Measurements from ENCODE around the gene ZNF17. TPM values are rescaled to one million over a fixed set of nuclear protein-coding genes. Genes with fewer than 3 reads are reported as not detected.

The ZNF17 gene
- total RNA-seq, 4 donors from 2014 or later = 8.9 to 30.3 (median 14.0) TPM

- H3K4me3 ChIP-seq (ENCODE audit: low read depth, poor library complexity, severe bottlenecking) = no peak overlapping the region
- TF ChIP-seq, protein P1, sequence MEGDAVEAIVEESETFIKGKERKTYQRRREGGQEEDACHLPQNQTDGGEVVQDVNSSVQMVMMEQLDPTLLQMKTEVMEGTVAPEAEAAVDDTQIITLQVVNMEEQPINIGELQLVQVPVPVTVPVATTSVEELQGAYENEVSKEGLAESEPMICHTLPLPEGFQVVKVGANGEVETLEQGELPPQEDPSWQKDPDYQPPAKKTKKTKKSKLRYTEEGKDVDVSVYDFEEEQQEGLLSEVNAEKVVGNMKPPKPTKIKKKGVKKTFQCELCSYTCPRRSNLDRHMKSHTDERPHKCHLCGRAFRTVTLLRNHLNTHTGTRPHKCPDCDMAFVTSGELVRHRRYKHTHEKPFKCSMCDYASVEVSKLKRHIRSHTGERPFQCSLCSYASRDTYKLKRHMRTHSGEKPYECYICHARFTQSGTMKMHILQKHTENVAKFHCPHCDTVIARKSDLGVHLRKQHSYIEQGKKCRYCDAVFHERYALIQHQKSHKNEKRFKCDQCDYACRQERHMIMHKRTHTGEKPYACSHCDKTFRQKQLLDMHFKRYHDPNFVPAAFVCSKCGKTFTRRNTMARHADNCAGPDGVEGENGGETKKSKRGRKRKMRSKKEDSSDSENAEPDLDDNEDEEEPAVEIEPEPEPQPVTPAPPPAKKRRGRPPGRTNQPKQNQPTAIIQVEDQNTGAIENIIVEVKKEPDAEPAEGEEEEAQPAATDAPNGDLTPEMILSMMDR (IDR thresholded peaks at IDR 0.05) = no peak
- TF ChIP-seq POLR2A (IDR thresholded peaks at IDR 0.05) = no peak
- DNase-seq (ENCODE audit: low spot score in 2 of 2) = no peak
- intact Hi-C loops (cut with DNase I; ENCODE audit: low total_unique reads) = no loop called here
- 54 to 56% methylated on average over 11 of the region's 11 CpGs for WGBS, 2 donors
Measured at GRCh38 chr19:57389194-57389729, 21.7 kb upstream of the ZNF17 start.

- WGBS, 2 donors = 0 to 1% methylated on average over 42 to 49 of the region's 50 CpGs
- peak within 1 kb of the TSS; percentile 85 for H3K4me3 ChIP-seq (ENCODE audit: low read depth, poor library complexity, severe bottlenecking)
- intact Hi-C loops (cut with DNase I; ENCODE audit: low total_unique reads) = no loop called here
- TF ChIP-seq POLR2A (IDR thresholded peaks at IDR 0.05) = no peak
- TF ChIP-seq, protein P1 (IDR thresholded peaks at IDR 0.05) = no peak
- peak; percentile 97 to 99 for DNase-seq (ENCODE audit: low spot score in 2 of 2)
Measured at GRCh38 chr19:57389730-57390598, 21.0 kb upstream of the ZNF17 start, which contains the start of gene ZNF548. TSS of gene ZNF548 (plus strand) at chr19:57389854. CDS start at chr19:57390100, 246 bp downstream.

DNA sequence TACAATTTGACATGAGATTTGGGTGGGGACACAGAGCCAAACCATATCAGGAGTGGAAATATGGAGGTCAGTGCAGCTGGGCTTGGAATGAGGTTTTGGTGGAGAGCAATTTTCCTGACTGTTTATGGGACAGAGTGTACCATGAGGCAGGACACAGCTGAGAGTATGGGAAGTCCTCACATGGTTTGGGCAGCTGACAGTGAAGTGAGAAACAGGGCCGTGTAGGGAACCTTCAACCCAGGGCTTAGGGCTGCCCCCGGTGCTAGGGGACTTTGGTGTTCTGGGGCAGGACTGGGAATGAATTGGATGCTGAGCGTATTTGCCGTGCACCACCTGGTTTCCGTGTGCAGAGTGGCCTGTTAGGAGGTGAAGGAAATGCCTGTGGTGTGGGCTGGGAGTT lies 15.3 kb upstream of the ZNF17 start:
- no peak overlapping the region for H3K4me3 ChIP-seq (ENCODE audit: low read depth, poor library complexity, severe bottlenecking)
- no peak for TF ChIP-seq POLR2A (IDR thresholded peaks at IDR 0.05)
- TF ChIP-seq, protein P1 (IDR thresholded peaks at IDR 0.05) = no peak
- 84 to 87% methylated on average over 5 of the region's 5 CpGs for WGBS, 2 donors
- intact Hi-C loops (cut with DNase I; ENCODE audit: low total_unique reads) = no loop called here
- no peak for DNase-seq (ENCODE audit: low spot score in 2 of 2)

DNA sequence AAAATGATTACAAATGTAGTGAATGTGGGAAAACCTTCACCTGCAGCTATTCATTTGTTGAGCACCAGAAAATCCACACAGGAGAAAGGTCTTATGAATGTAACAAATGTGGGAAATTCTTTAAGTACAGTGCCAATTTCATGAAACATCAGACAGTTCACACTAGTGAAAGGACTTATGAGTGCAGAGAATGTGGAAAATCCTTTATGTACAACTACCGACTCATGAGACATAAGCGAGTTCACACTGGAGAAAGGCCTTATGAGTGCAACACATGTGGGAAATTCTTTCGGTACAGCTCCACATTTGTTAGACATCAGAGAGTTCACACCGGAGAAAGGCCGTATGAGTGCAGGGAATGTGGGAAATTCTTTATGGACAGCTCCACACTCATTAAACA lies 12.1 kb upstream of the ZNF17 start:
- intact Hi-C loops (cut with DNase I; ENCODE audit: low total_unique reads) = no loop called here
- no peak overlapping the region for H3K4me3 ChIP-seq (ENCODE audit: low read depth, poor library complexity, severe bottlenecking)
- no peak for TF ChIP-seq POLR2A (IDR thresholded peaks at IDR 0.05)
- TF ChIP-seq, protein P1 (IDR thresholded peaks at IDR 0.05) = no peak
- no peak for DNase-seq (ENCODE audit: low spot score in 2 of 2)
- 96% methylated on average over 5 of the region's 5 CpGs for WGBS, 2 donors

GRCh38 chr19:57403737-57404563 lies 7.0 kb upstream of the ZNF17 start:
- TF ChIP-seq, protein P1 (IDR thresholded peaks at IDR 0.05) = no peak
- no peak for TF ChIP-seq POLR2A (IDR thresholded peaks at IDR 0.05)
- 94 to 95% methylated on average over 9 of the region's 9 CpGs for WGBS, 2 donors
- no peak for DNase-seq (ENCODE audit: low spot score in 2 of 2)
- H3K4me3 ChIP-seq (ENCODE audit: low read depth, poor library complexity, severe bottlenecking) = no peak overlapping the region
- intact Hi-C loops (cut with DNase I; ENCODE audit: low total_unique reads) = loop anchor here (10.0 kb wide), 1 partner anchor 751 kb away; the partner anchor contains the start of gene ZNF329
